Activated B cell treated with CpG ODN at 0.5 μM for 24 hours (primary cell): ENCODE measurements around the gene FGGY. TPM values are rescaled to one million over a fixed set of nuclear protein-coding genes. Genes with fewer than 3 reads are reported as not detected.

Experiments used
- ATAC-seq: fragments of 200-7000 bp; cut with Tn5 transposase; one replicate; pipeline ENCODE4 v1.10.0; 2021; ENCODE audit warnings: low read depth, mild to moderate bottlenecking, moderate library complexity
- CTCF ChIA-PET: fragments of 350-600 bp; sonication (Branson Sonifier 250); formaldehyde crosslinking; loops from one replicate; lab custom pipeline; 2021; ENCODE audit warnings: antibody characterized with exemption; lab: Charles Lee
- POLR2A ChIA-PET: fragments of 350-600 bp; sonication (Branson Sonifier 250); formaldehyde crosslinking; loops from one replicate; lab custom pipeline; 2021; ENCODE audit warnings: antibody characterized with exemption; lab: Charles Lee
- DNase-seq: peaks from one replicate; pipeline ENCODE4 v3.0.0; 2022
- H3K27ac Mint-ChIP-seq: one replicate; pipeline ENCODE4 v1.8.0; 2020; ENCODE audit warnings: mixed read lengths
- H3K27me3 Mint-ChIP-seq: one replicate; pipeline ENCODE4 v1.8.0; 2021; ENCODE audit warnings: mixed read lengths
- H3K36me3 Mint-ChIP-seq: one replicate; pipeline ENCODE4 v1.8.0; 2021; ENCODE audit warnings: low read depth, mixed read lengths
- H3K4me1 Mint-ChIP-seq: one replicate; pipeline ENCODE4 v1.8.0; 2021; ENCODE audit warnings: mixed read lengths
- H3K4me3 Mint-ChIP-seq: one replicate; pipeline ENCODE4 v1.8.0; 2020; ENCODE audit warnings: mild to moderate bottlenecking, mixed read lengths
- H3K9me3 Mint-ChIP-seq: one replicate; pipeline ENCODE4 v1.8.0; 2020; ENCODE audit warnings: mixed read lengths
- CTCF ChIP-seq: fragments of 200-600 bp; IDR thresholded peaks from one replicate; pipeline ENCODE4 v1.8.0; 2022; ENCODE audit warnings: antibody characterized with exemption, mild to moderate bottlenecking
- intact Hi-C: fragments of 100-400 bp; cut with micrococcal nuclease; formaldehyde crosslinking; loops from one replicate; pipeline ENCODE4 v1.15.1; 2024
- total RNA-seq: library from RNA; stranded (reverse); gene quantifications from 2 replicates; pipeline ENCODE4 v1.2.3, GENCODE V29; 2022

The FGGY gene
- total RNA-seq, 1 donor from 2014 or later: 24.0 TPM

GRCh38 chr1:59514061-59514909, 217.4 kb downstream of the FGGY start:
- TF ChIP-seq CTCF: no peak
- ATAC-seq (no peak), DNase-seq (no peak)
- Mint-ChIP-seq H3K36me3 (peaks cover 22% of the 10 kb centered on the region), H3K27me3 (no peaks in the 10 kb centered on the region), H3K4me3 (no peak overlapping the region), H3K27ac (no peak overlapping the region), H3K9me3 (no peaks in the 10 kb centered on the region), H3K4me1 (no peaks in the 10 kb centered on the region)
- ChIA-PET CTCF (interaction anchor here (0.6 kb wide), 1 partner anchor 139 kb away, joined by 3 read pairs; no protein-coding TSS in a partner anchor), POLR2A (no interaction called here)
- intact Hi-C loops: no loop called here

- ATAC-seq (no peak), DNase-seq (no peak)
- no peak overlapping the region for H3K4me3 Mint-ChIP-seq
- ChIA-PET POLR2A (no interaction called here), CTCF (no interaction called here)
- no peak overlapping the region for H3K27ac Mint-ChIP-seq
- no peak for TF ChIP-seq CTCF
- H3K4me1 Mint-ChIP-seq: no peaks in the 10 kb centered on the region
- intact Hi-C loops: no loop called here
- no peaks in the 10 kb centered on the region for H3K27me3 Mint-ChIP-seq
- H3K36me3 Mint-ChIP-seq: peaks cover 22% of the 10 kb centered on the region
- no peaks in the 10 kb centered on the region for H3K9me3 Mint-ChIP-seq
Measured at GRCh38 chr1:59516881-59517280, 220.0 kb downstream of the FGGY start.

- Mint-ChIP-seq H3K36me3 (peaks cover 2% of the 10 kb centered on the region), H3K9me3 (no peaks in the 10 kb centered on the region), H3K27me3 (no peaks in the 10 kb centered on the region), H3K4me1 (no peaks in the 10 kb centered on the region), H3K27ac (no peak overlapping the region), H3K4me3 (no peak overlapping the region)
- ChIA-PET CTCF (no interaction called here), POLR2A (no interaction called here)
- intact Hi-C loops: no loop called here
- DNase-seq: no peak
- no peak for ATAC-seq
- TF ChIP-seq CTCF: no peak
Measured at GRCh38 chr1:59520194-59520593, 223.3 kb downstream of the FGGY start.

- no peak for ATAC-seq
- Mint-ChIP-seq H3K27ac (no peak overlapping the region), H3K9me3 (no peaks in the 10 kb centered on the region), H3K4me1 (no peaks in the 10 kb centered on the region), H3K27me3 (no peaks in the 10 kb centered on the region), H3K4me3 (no peak overlapping the region), H3K36me3 (no peaks in the 10 kb centered on the region)
- POLR2A ChIA-PET: no interaction called here
- DNase-seq: no peak
- intact Hi-C loops: no loop called here
- CTCF ChIA-PET: no interaction called here
- no peak for TF ChIP-seq CTCF
Measured at GRCh38 chr1:59520827-59521418, 224.0 kb downstream of the FGGY start.

- ChIA-PET CTCF (no interaction called here), POLR2A (no interaction called here)
- Mint-ChIP-seq H3K4me1 (no peaks in the 10 kb centered on the region), H3K27me3 (no peaks in the 10 kb centered on the region), H3K9me3 (no peaks in the 10 kb centered on the region), H3K27ac (no peak overlapping the region), H3K36me3 (no peaks in the 10 kb centered on the region), H3K4me3 (no peak overlapping the region)
- TF ChIP-seq CTCF: no peak
- intact Hi-C loops: no loop called here
- DNase-seq (no peak), ATAC-seq (no peak)
Measured at GRCh38 chr1:59521456-59521855, 224.6 kb downstream of the FGGY start.
